Measurements from ENCODE around the gene B4GALT6. TPM values are rescaled to one million over a fixed set of nuclear protein-coding genes. Genes with fewer than 3 reads are reported as not detected.

The B4GALT6 gene
- total and polyA plus RNA-seq, 2 of the 8 experiments (the other 6 are each of a cell fraction or from before 2014, with no cell fraction given), result 6.3 to 41.5 TPM

DNA sequence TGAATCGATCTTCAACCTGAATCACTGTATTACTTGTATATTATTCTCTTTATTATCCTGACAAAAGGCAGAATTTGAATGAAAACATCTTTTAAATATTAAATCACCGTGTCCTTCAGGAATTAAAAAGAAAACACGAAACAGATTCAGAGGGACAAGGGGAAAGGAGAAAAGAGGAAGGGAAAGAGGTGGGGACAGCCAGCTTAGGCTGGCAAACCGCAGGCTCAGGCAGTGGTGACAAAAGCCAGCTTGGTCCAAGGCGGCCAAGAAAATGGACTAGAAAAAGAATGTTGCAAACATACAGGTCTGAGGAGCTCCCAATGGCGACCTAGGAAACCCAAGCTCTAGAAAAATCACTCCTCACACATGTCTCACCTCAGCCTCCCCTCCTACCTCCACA, 6.8 kb downstream of the B4GALT6 start:
- H3K4me3 ChIP-seq (ENCODE audit: extremely low read depth in 1 of 4, insufficient read depth in 2 of 4, low read depth in 3 of 4, low read length in 4 of 4), result no peak overlapping the region
- H3K4me1 ChIP-seq (replicated peaks in 1 of 4; ENCODE audit: control insufficient read depth in 3 of 4, insufficient read depth in 4 of 4, low read length in 3 of 4), result peaks cover 5 to 28% (median 16%) of the 10 kb centered on the region in 4 experiments
- ChIA-PET POLR2A (ENCODE audit: partially characterized antibody) (interaction anchor here (0.5 to 1.4 kb wide), 4 partner anchors 15 to 439 kb away, joined by 3 to 4 read pairs (median 4); no protein-coding TSS in a partner anchor), CTCF (ENCODE audit: partially characterized antibody) (interaction anchor here (1.1 to 2.6 kb wide), 7 partner anchors 8 to 47 kb away, joined by 3 to 9 read pairs (median 4); no protein-coding TSS in a partner anchor)
- H4K20me1 ChIP-seq (replicated peaks in 1 of 2; ENCODE audit: control insufficient read depth in 1 of 2, insufficient read depth in 2 of 2, low read length in 2 of 2), result peaks cover 0 to 1% of the 10 kb centered on the region in 2 experiments
- H3K9ac ChIP-seq (replicated peaks in 1 of 4; ENCODE audit: extremely low read depth in 1 of 4, low read depth in 3 of 4, low read length in 3 of 4), result no peak overlapping the region
- no peaks in the 10 kb centered on the region for H3K9me3 ChIP-seq (ENCODE audit: insufficient read depth in 2 of 2, low read depth in 1 of 2, low read length in 1 of 2)
- no peak overlapping the region for H2BK20ac ChIP-seq (ENCODE audit: low read length)
- no peak overlapping the region for H3K18ac ChIP-seq (ENCODE audit: extremely low read depth, low read length)
- no peak overlapping the region for H4K8ac ChIP-seq (ENCODE audit: extremely low read depth, insufficient read depth, low read length)
- H2BK12ac ChIP-seq (ENCODE audit: low read depth, low read length), result no peak overlapping the region
- H2AFZ ChIP-seq (ENCODE audit: low read length), result no peak overlapping the region
- peak overlapping the region; percentile 12 to 32; a peak in 3 of 4 replicates for H3K4me2 ChIP-seq (ENCODE audit: insufficient read depth in 1 of 2, low read depth in 2 of 2, low read length in 2 of 2)
- H3K79me2 ChIP-seq (ENCODE audit: control insufficient read depth in 1 of 2, insufficient read depth in 2 of 2, low read length in 2 of 2), result peaks cover 9 to 99% of the 10 kb centered on the region in 2 experiments
- no peak overlapping the region for H3K23ac ChIP-seq (ENCODE audit: insufficient read length)
- H2BK15ac ChIP-seq (ENCODE audit: low read length), result no peak overlapping the region
- no peak overlapping the region for H3K14ac ChIP-seq (ENCODE audit: insufficient read length)
- H3K36me3 ChIP-seq (ENCODE audit: control insufficient read depth in 2 of 4, insufficient read depth in 4 of 4, low read length in 3 of 4), result no peaks in the 10 kb centered on the region
- no peak overlapping the region for H2BK120ac ChIP-seq (replicated peaks; ENCODE audit: low read depth, low read length)
- H3K4ac ChIP-seq (replicated peaks; ENCODE audit: insufficient read length, low read depth, low read length), result no peak overlapping the region
- H3K27me3 ChIP-seq (replicated peaks in 1 of 4; ENCODE audit: control insufficient read depth in 3 of 4, extremely low read depth in 1 of 4, insufficient read depth in 3 of 4, low read length in 3 of 4), result no peaks in the 10 kb centered on the region
- no peak for FAIRE-seq
- no peak overlapping the region for H4K91ac ChIP-seq (replicated peaks; ENCODE audit: insufficient read length, low read length)
- no peak overlapping the region for H4K5ac ChIP-seq (ENCODE audit: insufficient read length, low read depth, low read length)
- no peak overlapping the region for H3K27ac ChIP-seq (ENCODE audit: low read depth, low read length)
- H2BK5ac ChIP-seq (ENCODE audit: low read depth, low read length), result no peak overlapping the region
- no peaks in the 10 kb centered on the region for H3K23me2 ChIP-seq (ENCODE audit: low read depth, low read length)
- no peak overlapping the region for H2AK5ac ChIP-seq (ENCODE audit: low read depth, low read length)
- H3K56ac ChIP-seq (replicated peaks; ENCODE audit: insufficient read length, low read depth, low read length), result no peak overlapping the region
- WGBS, 2 experiments (ENCODE audit: extremely low coverage in 1 of 2, insufficient coverage in 1 of 2, insufficient read length in 1 of 2, insufficient replicate concordance in 2 of 2, low coverage in 1 of 2, low lambda C conversion rate in 2 of 2, missing lambda C conversion rate in 1 of 2), result 67% methylated on average over 6 of the region's 6 CpGs; no CpG with 5 or more reads in 1 of the 2 experiments
- H3K79me1 ChIP-seq (ENCODE audit: low read depth, low read length), result peaks cover 13% of the 10 kb centered on the region
- no peak for DNase-seq (ENCODE audit: low read depth in 1 of 2, low spot score in 2 of 2)
- TF ChIP-seq PHF8 (conservative IDR thresholded peaks at IDR 0.05; ENCODE audit: low read depth, low read length), result no peak
- no peak for TF ChIP-seq CHD2 (IDR thresholded peaks at IDR 0.05; ENCODE audit: low read length)
- TF ChIP-seq, protein P1, sequence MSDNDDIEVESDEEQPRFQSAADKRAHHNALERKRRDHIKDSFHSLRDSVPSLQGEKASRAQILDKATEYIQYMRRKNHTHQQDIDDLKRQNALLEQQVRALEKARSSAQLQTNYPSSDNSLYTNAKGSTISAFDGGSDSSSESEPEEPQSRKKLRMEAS (IDR thresholded peaks at IDR 0.05), result no peak
- TF ChIP-seq TAF7 (optimal IDR thresholded peaks at IDR 0.05; ENCODE audit: borderline replicate concordance, low read depth, low read length), result no peak
- TF ChIP-seq RXRA (IDR thresholded peaks at IDR 0.05; ENCODE audit: insufficient read depth, low read depth, low read length), result no peak
- no peak for TF ChIP-seq NANOG (IDR thresholded peaks at IDR 0.05; ENCODE audit: insufficient read depth, low read depth, low read length, poor library complexity, severe bottlenecking)
- no peak for TF ChIP-seq CEBPB (IDR thresholded peaks at IDR 0.05; ENCODE audit: low read depth, low read length)
- TF ChIP-seq JUND (IDR thresholded peaks at IDR 0.05; ENCODE audit: low read length), result no peak
- TF ChIP-seq RAD21 (IDR thresholded peaks at IDR 0.05 in 1 of 2, conservative IDR thresholded peaks at IDR 0.05 in 1 of 2; ENCODE audit: low read depth in 2 of 2, low read length in 2 of 2), result no peak
- TF ChIP-seq SAP30 (IDR thresholded peaks at IDR 0.05; ENCODE audit: insufficient read depth, insufficient replicate concordance, low read length), result no peak
- TF ChIP-seq SP4 (IDR thresholded peaks at IDR 0.05; ENCODE audit: low read length), result no peak
- TF ChIP-seq GABPA (IDR thresholded peaks at IDR 0.05; ENCODE audit: borderline replicate concordance, insufficient read depth, low read length), result no peak

All from H1 (cell line).